ENCODE results near the gene NUP210.

NUP210 gene

GRCh38 chr3:13301286-13301987 lies 118.7 kb downstream of the NUP210 start:
- H3K27ac ChIP-seq: no peak overlapping the region
- TF ChIP-seq CTCF (conservative IDR thresholded peaks at IDR 0.05): no peak

GRCh38 chr3:13300546-13301285 lies 119.4 kb downstream of the NUP210 start:
- TF ChIP-seq CTCF (conservative IDR thresholded peaks at IDR 0.05): no peak
- H3K27ac ChIP-seq: no peak overlapping the region

- H3K27ac ChIP-seq: no peak overlapping the region
- no peak for TF ChIP-seq CTCF (conservative IDR thresholded peaks at IDR 0.05)
Observed at GRCh38 chr3:13299531-13300155, 120.5 kb downstream of the NUP210 start.

GRCh38 chr3:13296662-13297061 lies 123.5 kb downstream of the NUP210 start:
- no peak overlapping the region for H3K27ac ChIP-seq
- TF ChIP-seq CTCF (conservative IDR thresholded peaks at IDR 0.05): no peak

- H3K27ac ChIP-seq: no peak overlapping the region
- no peak for TF ChIP-seq CTCF (conservative IDR thresholded peaks at IDR 0.05)
Observed at GRCh38 chr3:13294442-13295351, 125.4 kb downstream of the NUP210 start.

GRCh38 chr3:13292375-13292774 lies 127.7 kb downstream of the NUP210 start:
- no peak for TF ChIP-seq CTCF (conservative IDR thresholded peaks at IDR 0.05)
- no peak overlapping the region for H3K27ac ChIP-seq

Measured in VCaP (cell line).